Endodermal cell (in vitro differentiated cells): ENCODE results near the gene UNC80. TPM values are rescaled to one million over a fixed set of nuclear protein-coding genes. Genes with fewer than 3 reads are reported as not detected.

ENCODE experiments used
- DNase-seq: peaks from one replicate; pipeline ENCODE4 v3.0.0-alpha.2; 2017
- H3K27ac ChIP-seq: 2 replicates; pipeline ENCODE4 v1.5.1; 2013; ENCODE audit warnings: mild to moderate bottlenecking, low read depth, low read length, moderate library complexity
- H3K27me3 ChIP-seq: 2 replicates; pipeline ENCODE4 v1.6.1; 2013; ENCODE audit warnings: mild to moderate bottlenecking, low read length, moderate library complexity; ENCODE audit not compliant: insufficient read depth, control insufficient read depth, poor library complexity, severe bottlenecking
- H3K36me3 ChIP-seq: 2 replicates; pipeline ENCODE4 v1.7.0; 2013; ENCODE audit warnings: mild to moderate bottlenecking, low read length, moderate library complexity; ENCODE audit not compliant: control insufficient read depth, insufficient read depth
- H3K4me1 ChIP-seq: one replicate; pipeline ENCODE4 v1.7.0; 2013; ENCODE audit warnings: low read length; ENCODE audit not compliant: control insufficient read depth, insufficient read depth
- H3K4me3 ChIP-seq: 2 replicates; pipeline ENCODE4 v1.5.1; 2013; ENCODE audit warnings: mild to moderate bottlenecking, low read length, moderate library complexity
- H3K9ac ChIP-seq: 2 replicates; pipeline ENCODE4 v1.6.1; 2013; ENCODE audit warnings: mild to moderate bottlenecking, low read length, moderate library complexity; ENCODE audit not compliant: poor library complexity, severe bottlenecking; ENCODE audit errors: extremely low read depth
- H3K9me3 ChIP-seq: 2 replicates; pipeline ENCODE4 v1.6.1; 2013; ENCODE audit warnings: mild to moderate bottlenecking, low read length, moderate library complexity; ENCODE audit not compliant: control insufficient read depth
- H3K27ac Mint-ChIP-seq: 2 replicates; pipeline ENCODE4 v1.8.0; 2020; ENCODE audit warnings: mixed read lengths
- H3K27me3 Mint-ChIP-seq: 2 replicates; pipeline ENCODE4 v1.8.0; 2021; ENCODE audit warnings: mild to moderate bottlenecking, mixed read lengths; ENCODE audit not compliant: insufficient read depth
- H3K36me3 Mint-ChIP-seq: 2 replicates; pipeline ENCODE4 v1.8.0; 2020; ENCODE audit warnings: low read depth, mixed read lengths
- H3K4me1 Mint-ChIP-seq: 2 replicates; pipeline ENCODE4 v1.8.0; 2020; ENCODE audit warnings: mixed read lengths
- H3K4me3 Mint-ChIP-seq: 2 replicates; pipeline ENCODE4 v1.8.0; 2020; ENCODE audit warnings: mild to moderate bottlenecking, moderate library complexity, mixed read lengths
- H3K9me3 Mint-ChIP-seq: 2 replicates; pipeline ENCODE4 v1.8.0; 2020; ENCODE audit warnings: mild to moderate bottlenecking, mixed read lengths
- CTCF ChIP-seq: fragments of 200-600 bp; sonication (generic); conservative IDR thresholded peaks from 2 replicates; pipeline ENCODE4 v1.5.0; 2021; ENCODE audit warnings: antibody characterized with exemption, mild to moderate bottlenecking
- WGBS, 2 experiments: methylation state at CpG; one replicate each; pipeline versions ENCODE4 v1.1.5 to v1.1.7; 2013; ENCODE audit warnings: missing lambda C conversion rate in 2 of 2, mixed read lengths in 1 of 2; ENCODE audit not compliant: insufficient coverage in 1 of 2, insufficient read length in 1 of 2; 5-methylcytosine and 5-hydroxymethylcytosine counted together
- total RNA-seq, 2 donors: library from RNA; stranded (reverse); fragmentation: NEBNext Ultra II Directional in 1 of 2; extraction: Animal tissue kit (Norgen Biotek cat#: 25700) in 1 of 2; gene quantifications; 2 replicates in 1 of 2; 3 replicates in 1 of 2; pipeline ENCODE4 v1.2.1, GENCODE V29; 2021

UNC80 gene
- total RNA-seq, 2 donors from 2014 or later, result 0.15 to 0.55 TPM

- Mint-ChIP-seq H3K36me3 (peaks cover 21% of the 10 kb centered on the region), H3K4me3 (no peak overlapping the region), H3K27ac (no peak overlapping the region), H3K27me3 (no peaks in the 10 kb centered on the region), H3K4me1 (no peaks in the 10 kb centered on the region), H3K9me3 (peaks cover 4% of the 10 kb centered on the region)
- no peak for DNase-seq
- Histone ChIP-seq H3K27me3 (no peaks in the 10 kb centered on the region), H3K27ac (no peak overlapping the region), H3K4me3 (no peak overlapping the region), H3K9ac (no peak overlapping the region), H3K4me1 (no peaks in the 10 kb centered on the region), H3K36me3 (no peaks in the 10 kb centered on the region), H3K9me3 (no peaks in the 10 kb centered on the region)
- 75 to 76% methylated on average over 1 to 2 of the region's 2 CpGs for WGBS, 2 experiments
- no peak for TF ChIP-seq CTCF
These were observed 262.6 kb downstream of the UNC80 start for GRCh38 chr2:210034087-210034683.

GRCh38 chr2:210035679-210036078 lies 264.0 kb downstream of the UNC80 start:
- Histone ChIP-seq H3K4me1 (no peaks in the 10 kb centered on the region), H3K27me3 (no peaks in the 10 kb centered on the region), H3K9ac (no peak overlapping the region), H3K4me3 (no peak overlapping the region), H3K36me3 (no peaks in the 10 kb centered on the region), H3K27ac (no peak overlapping the region), H3K9me3 (no peaks in the 10 kb centered on the region)
- no peak overlapping the region for H3K27ac Mint-ChIP-seq
- WGBS, 2 experiments, result 91 to 95% methylated on average over 3 to 4 of the region's 4 CpGs
- no peaks in the 10 kb centered on the region for H3K27me3 Mint-ChIP-seq
- peaks cover 4% of the 10 kb centered on the region for H3K9me3 Mint-ChIP-seq
- H3K36me3 Mint-ChIP-seq, result peaks cover 21% of the 10 kb centered on the region
- TF ChIP-seq CTCF, result no peak
- H3K4me3 Mint-ChIP-seq, result no peak overlapping the region
- no peaks in the 10 kb centered on the region for H3K4me1 Mint-ChIP-seq
- DNase-seq, result no peak

- DNase-seq, result no peak
- Mint-ChIP-seq H3K27ac (no peak overlapping the region), H3K36me3 (peaks cover 20% of the 10 kb centered on the region), H3K4me1 (no peaks in the 10 kb centered on the region), H3K27me3 (no peaks in the 10 kb centered on the region), H3K4me3 (no peak overlapping the region), H3K9me3 (peaks cover 3% of the 10 kb centered on the region)
- Histone ChIP-seq H3K4me1 (no peaks in the 10 kb centered on the region), H3K27me3 (no peaks in the 10 kb centered on the region), H3K9ac (no peak overlapping the region), H3K36me3 (peaks cover 4% of the 10 kb centered on the region), H3K27ac (no peak overlapping the region), H3K9me3 (no peaks in the 10 kb centered on the region), H3K4me3 (no peak overlapping the region)
- no peak for TF ChIP-seq CTCF
- 95 to 100% methylated on average over 2 to 3 of the region's 3 CpGs for WGBS, 2 experiments
These were observed 266.4 kb downstream of the UNC80 start for GRCh38 chr2:210038078-210038477.
